GM19238 (cell line): Measurements from ENCODE around the gene LDHAL6A.

Experiments
- DNase-seq: peaks from one replicate; pipeline ENCODE4 v3.0.0; 2011; ENCODE audit warnings: low spot score; ENCODE audit not compliant: insufficient read length

The LDHAL6A gene

GRCh38 chr11:18490736-18491485, 35.3 kb downstream of the LDHAL6A start:
- DNase-seq = no peak

- DNase-seq = no peak
These were observed 36.3 kb downstream of the LDHAL6A start for GRCh38 chr11:18491924-18492323.

- no peak for DNase-seq
These were observed 37.2 kb downstream of the LDHAL6A start for GRCh38 chr11:18492888-18493287.

GRCh38 chr11:18493310-18493709, 37.7 kb downstream of the LDHAL6A start:
- no peak for DNase-seq

- no peak for DNase-seq
These were observed 39.6 kb downstream of the LDHAL6A start for GRCh38 chr11:18495271-18495670.

- DNase-seq = no peak
These were observed 40.0 kb downstream of the LDHAL6A start for GRCh38 chr11:18495703-18496102.

- DNase-seq = no peak
These were observed 42.4 kb downstream of the LDHAL6A start for GRCh38 chr11:18498039-18498438.

GRCh38 chr11:18501629-18502028, 46.0 kb downstream of the LDHAL6A start:
- DNase-seq = no peak

- DNase-seq = no peak
These were observed 46.7 kb downstream of the LDHAL6A start for GRCh38 chr11:18502352-18502751.

GRCh38 chr11:18521122-18521521, 65.5 kb downstream of the LDHAL6A start:
- DNase-seq = no peak

GRCh38 chr11:18522388-18522787, 66.7 kb downstream of the LDHAL6A start:
- DNase-seq = no peak

GRCh38 chr11:18523084-18523483, 67.4 kb downstream of the LDHAL6A start:
- no peak for DNase-seq

- DNase-seq = no peak
These were observed 68.6 kb downstream of the LDHAL6A start for GRCh38 chr11:18524248-18524647.

GRCh38 chr11:18526130-18526520, 70.5 kb downstream of the LDHAL6A start:
- DNase-seq = no peak

- DNase-seq = peak; percentile 89
These were observed 71.1 kb downstream of the LDHAL6A start, which contains the start of gene TSG101 for GRCh38 chr11:18526521-18527296. Gene TSG101, minus strand, starts transcription at chr11:18526942. Its CDS starts 126 bp downstream, at chr11:18526816.

GRCh38 chr11:18527512-18527911, 71.9 kb downstream of the LDHAL6A start:
- DNase-seq = no peak
